ENCODE results near the gene CENPP. TPM values are rescaled to one million over a fixed set of nuclear protein-coding genes. Genes with fewer than 3 reads are reported as not detected.

Gene CENPP
- total RNA-seq, 1 experiment from 2014 or later, result 8.3 TPM

DNA sequence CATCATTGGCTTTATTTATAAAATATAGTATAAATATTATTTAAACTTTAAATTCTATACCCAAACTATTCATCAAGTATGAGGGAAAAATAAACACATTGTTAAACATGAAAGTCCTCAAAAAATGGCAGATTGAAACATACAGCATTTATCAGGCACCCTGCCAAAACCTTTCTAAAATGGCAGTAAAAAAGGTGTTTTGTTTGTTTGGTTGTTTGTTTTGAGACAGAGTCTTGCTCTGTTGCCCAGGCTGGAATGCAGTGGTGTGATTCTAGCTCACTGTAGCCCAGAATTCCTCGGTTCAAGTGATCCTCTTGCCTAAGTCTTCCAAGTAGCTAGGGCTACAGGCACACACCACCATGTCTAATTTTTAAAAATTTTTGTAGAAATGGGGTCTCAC is 270.2 kb downstream of the CENPP start:
- no peak overlapping the region for H2AFZ ChIP-seq (ENCODE audit: low read length)
- no TSS peak for BruUV-seq (replicated peaks)
- DNase-seq, result no peak
- no peaks in the 10 kb centered on the region for H3K36me3 ChIP-seq (ENCODE audit: low read depth, low read length)
- no peak overlapping the region for H3K9ac ChIP-seq (ENCODE audit: low read length)
- H3K9me3 ChIP-seq (ENCODE audit: low read length), result no peaks in the 10 kb centered on the region
- no peaks in the 10 kb centered on the region for H3K79me2 ChIP-seq (ENCODE audit: low read length)
- no peak for TF ChIP-seq EZH2phosphoT487 (IDR thresholded peaks at IDR 0.05; ENCODE audit: borderline replicate concordance, low read length)
- TF ChIP-seq EZH2 (IDR thresholded peaks at IDR 0.05; ENCODE audit: low read length, unreplicated experiment), result no peak
- TF ChIP-seq, protein P1, sequence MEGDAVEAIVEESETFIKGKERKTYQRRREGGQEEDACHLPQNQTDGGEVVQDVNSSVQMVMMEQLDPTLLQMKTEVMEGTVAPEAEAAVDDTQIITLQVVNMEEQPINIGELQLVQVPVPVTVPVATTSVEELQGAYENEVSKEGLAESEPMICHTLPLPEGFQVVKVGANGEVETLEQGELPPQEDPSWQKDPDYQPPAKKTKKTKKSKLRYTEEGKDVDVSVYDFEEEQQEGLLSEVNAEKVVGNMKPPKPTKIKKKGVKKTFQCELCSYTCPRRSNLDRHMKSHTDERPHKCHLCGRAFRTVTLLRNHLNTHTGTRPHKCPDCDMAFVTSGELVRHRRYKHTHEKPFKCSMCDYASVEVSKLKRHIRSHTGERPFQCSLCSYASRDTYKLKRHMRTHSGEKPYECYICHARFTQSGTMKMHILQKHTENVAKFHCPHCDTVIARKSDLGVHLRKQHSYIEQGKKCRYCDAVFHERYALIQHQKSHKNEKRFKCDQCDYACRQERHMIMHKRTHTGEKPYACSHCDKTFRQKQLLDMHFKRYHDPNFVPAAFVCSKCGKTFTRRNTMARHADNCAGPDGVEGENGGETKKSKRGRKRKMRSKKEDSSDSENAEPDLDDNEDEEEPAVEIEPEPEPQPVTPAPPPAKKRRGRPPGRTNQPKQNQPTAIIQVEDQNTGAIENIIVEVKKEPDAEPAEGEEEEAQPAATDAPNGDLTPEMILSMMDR (conservative IDR thresholded peaks at IDR 0.05; ENCODE audit: low read depth, low read length), result no peak
- intact Hi-C loops (cut with micrococcal nuclease), result no loop called here
- H3K27ac ChIP-seq (ENCODE audit: low read length), result no peak overlapping the region
- ChIA-PET POLR2A (ENCODE audit: unreplicated experiment) (no interaction called here), CTCF (no interaction called here)
- H4K20me1 ChIP-seq (ENCODE audit: low read length), result no peaks in the 10 kb centered on the region
- no peaks in the 10 kb centered on the region for H3K27me3 ChIP-seq (ENCODE audit: low read length)
- no peak for ATAC-seq
- H3K4me1 ChIP-seq (ENCODE audit: insufficient read depth, low read length), result no peaks in the 10 kb centered on the region
- H3K9me2 ChIP-seq (replicated peaks; ENCODE audit: low read length), result no peaks in the 10 kb centered on the region
- H3F3A ChIP-seq (ENCODE audit: low read length, unreplicated experiment), result no peaks in the 10 kb centered on the region
- no peak overlapping the region for H3K4me3 ChIP-seq (ENCODE audit: low read length)
- H3K4me2 ChIP-seq (ENCODE audit: low read length), result no peak overlapping the region

DNA sequence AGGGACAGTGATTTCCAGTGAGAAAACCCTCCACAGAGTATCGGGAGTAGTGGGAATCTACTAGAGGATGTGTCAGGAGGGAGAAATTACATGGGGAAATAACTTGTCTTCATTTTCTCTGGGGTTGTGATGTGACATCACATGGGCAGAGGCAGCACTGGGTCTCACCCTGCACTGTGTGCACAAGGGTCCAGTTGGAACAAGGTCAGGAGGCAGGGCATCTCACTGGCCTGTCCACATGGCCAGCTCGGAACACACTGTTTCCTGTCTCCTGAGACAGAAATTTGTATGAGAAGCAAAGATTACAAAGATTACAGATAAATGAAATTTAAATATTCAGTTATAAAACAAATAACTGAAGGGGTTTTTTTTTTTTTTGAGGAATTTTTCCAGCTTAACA is 272.6 kb downstream of the CENPP start:
- TF ChIP-seq, protein P1 (conservative IDR thresholded peaks at IDR 0.05; ENCODE audit: low read depth, low read length), result no peak
- no peak for TF ChIP-seq EZH2phosphoT487 (IDR thresholded peaks at IDR 0.05; ENCODE audit: borderline replicate concordance, low read length)
- no peak for TF ChIP-seq EZH2 (IDR thresholded peaks at IDR 0.05; ENCODE audit: low read length, unreplicated experiment)
- Histone ChIP-seq H2AFZ (ENCODE audit: low read length) (no peak overlapping the region), H3K79me2 (ENCODE audit: low read length) (no peaks in the 10 kb centered on the region), H3F3A (ENCODE audit: low read length, unreplicated experiment) (no peaks in the 10 kb centered on the region), H4K20me1 (ENCODE audit: low read length) (no peaks in the 10 kb centered on the region), H3K9ac (ENCODE audit: low read length) (no peak overlapping the region), H3K4me2 (ENCODE audit: low read length) (no peak overlapping the region), H3K4me3 (ENCODE audit: low read length) (no peak overlapping the region), H3K27me3 (ENCODE audit: low read length) (no peaks in the 10 kb centered on the region), H3K9me3 (ENCODE audit: low read length) (no peaks in the 10 kb centered on the region), H3K36me3 (ENCODE audit: low read depth, low read length) (no peaks in the 10 kb centered on the region), H3K4me1 (ENCODE audit: insufficient read depth, low read length) (no peaks in the 10 kb centered on the region), H3K27ac (ENCODE audit: low read length) (no peak overlapping the region), H3K9me2 (replicated peaks; ENCODE audit: low read length) (no peaks in the 10 kb centered on the region)
- ATAC-seq (no peak), DNase-seq (no peak)
- ChIA-PET CTCF (no interaction called here), POLR2A (ENCODE audit: unreplicated experiment) (no interaction called here)
- BruUV-seq (replicated peaks), result no TSS peak
- intact Hi-C loops (cut with micrococcal nuclease), result no loop called here

DNA sequence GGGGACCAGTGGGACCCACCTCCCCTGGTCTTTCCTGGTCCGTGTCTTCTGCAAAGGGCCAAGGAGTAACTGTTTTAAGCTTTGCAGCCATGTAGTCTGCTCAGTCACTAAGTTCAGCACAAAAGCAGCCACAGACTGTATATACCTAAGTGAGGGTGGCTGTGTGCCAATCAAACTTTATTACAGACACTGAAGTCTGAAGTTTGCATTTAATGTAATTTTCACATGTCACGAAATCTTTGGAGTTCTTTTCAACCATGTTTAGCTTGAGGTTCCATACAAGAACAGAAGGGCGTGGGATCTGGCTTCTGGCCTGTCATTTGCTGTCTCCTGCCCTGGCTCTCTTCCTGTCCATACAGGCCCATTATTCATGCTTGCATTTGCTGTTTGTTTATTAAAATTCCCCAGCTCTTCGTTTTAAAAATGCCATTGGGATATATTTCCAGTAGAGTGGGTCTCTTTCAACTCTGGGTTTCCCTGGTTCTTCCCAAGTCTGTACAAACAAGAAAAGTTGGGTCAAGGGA is 274.2 kb downstream of the CENPP start:
- Histone ChIP-seq H3K9me3 (ENCODE audit: low read length) (no peaks in the 10 kb centered on the region), H3K9ac (ENCODE audit: low read length) (no peak overlapping the region), H3K79me2 (ENCODE audit: low read length) (no peaks in the 10 kb centered on the region), H4K20me1 (ENCODE audit: low read length) (no peaks in the 10 kb centered on the region), H3K36me3 (ENCODE audit: low read depth, low read length) (no peaks in the 10 kb centered on the region), H3K27me3 (ENCODE audit: low read length) (no peaks in the 10 kb centered on the region), H3K27ac (ENCODE audit: low read length) (no peak overlapping the region), H3K4me1 (ENCODE audit: insufficient read depth, low read length) (no peaks in the 10 kb centered on the region), H2AFZ (ENCODE audit: low read length) (no peak overlapping the region), H3F3A (ENCODE audit: low read length, unreplicated experiment) (no peaks in the 10 kb centered on the region), H3K4me3 (ENCODE audit: low read length) (no peak overlapping the region), H3K9me2 (replicated peaks; ENCODE audit: low read length) (no peaks in the 10 kb centered on the region), H3K4me2 (ENCODE audit: low read length) (no peak overlapping the region)
- ATAC-seq (no peak), DNase-seq (no peak)
- intact Hi-C loops (cut with micrococcal nuclease), result no loop called here
- ChIA-PET CTCF (no interaction called here), POLR2A (ENCODE audit: unreplicated experiment) (no interaction called here)
- no TSS peak for BruUV-seq (replicated peaks)
- TF ChIP-seq, protein P1 (conservative IDR thresholded peaks at IDR 0.05; ENCODE audit: low read depth, low read length), result no peak

Data from PC-3 (cell line).